HEK293T (cell line): ENCODE measurements around the gene FHIP1B.
"Not testable (repeated sequence)": the region's sequence is repeated elsewhere in the genome, so short reads cannot be mapped to it uniquely, and the experiment has no call there.

Experiments used
- BHLHE40 ChIP-seq: fragments of 450-650 bp; IDR thresholded peaks from 2 replicates; pipeline ENCODE4 v1.6.1; 2016; ENCODE audit warnings: mild to moderate bottlenecking, moderate library complexity, borderline replicate concordance
- FOXA1 ChIP-seq: fragments of 450-650 bp; IDR thresholded peaks from 2 replicates; pipeline ENCODE4 v1.6.1; 2016; ENCODE audit warnings: mild to moderate bottlenecking
- FOXK2 ChIP-seq: fragments of 450-650 bp; IDR thresholded peaks from 2 replicates; pipeline ENCODE4 v1.6.1; 2016; ENCODE audit warnings: mild to moderate bottlenecking
- LEF1 ChIP-seq: fragments of 450-650 bp; IDR thresholded peaks from 2 replicates; pipeline ENCODE4 v1.6.1; 2017; ENCODE audit warnings: mild to moderate bottlenecking, borderline replicate concordance
- NFRKB ChIP-seq: fragments of 450-650 bp; IDR thresholded peaks from 2 replicates; pipeline ENCODE4 v1.6.1; 2016; ENCODE audit warnings: mild to moderate bottlenecking, moderate library complexity
- SP1 ChIP-seq: fragments of 450-650 bp; IDR thresholded peaks from 2 replicates; pipeline ENCODE4 v1.6.1; 2017
- TF ChIP-seq, protein P1 (sequence below): fragments of 450-650 bp; IDR thresholded peaks from 2 replicates; pipeline ENCODE4 v1.6.1; 2016

DNA sequence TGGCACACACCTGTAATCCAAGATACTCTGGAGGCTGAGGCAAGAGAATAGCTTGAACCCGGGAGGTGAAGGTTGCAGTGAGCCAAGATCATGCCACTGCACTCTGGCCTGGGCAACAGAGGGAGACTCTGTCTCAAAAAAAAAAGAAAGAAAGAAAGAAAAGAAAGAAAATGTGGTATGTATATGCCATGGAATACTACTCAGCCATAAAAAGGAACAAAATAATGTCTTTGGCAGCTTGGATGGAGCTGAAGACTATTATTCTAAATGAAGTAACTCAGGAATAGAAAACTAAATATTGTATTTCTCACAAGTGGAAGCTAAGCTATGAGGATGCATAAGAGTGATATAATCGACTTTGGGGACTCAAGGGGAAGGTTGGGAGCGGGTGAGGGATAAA lies 14.5 kb upstream of the FHIP1B start:
- not testable (repeated sequence) for TF ChIP-seq SP1, NFRKB, LEF1, FOXA1, FOXK2, BHLHE40
- TF ChIP-seq, protein P1, sequence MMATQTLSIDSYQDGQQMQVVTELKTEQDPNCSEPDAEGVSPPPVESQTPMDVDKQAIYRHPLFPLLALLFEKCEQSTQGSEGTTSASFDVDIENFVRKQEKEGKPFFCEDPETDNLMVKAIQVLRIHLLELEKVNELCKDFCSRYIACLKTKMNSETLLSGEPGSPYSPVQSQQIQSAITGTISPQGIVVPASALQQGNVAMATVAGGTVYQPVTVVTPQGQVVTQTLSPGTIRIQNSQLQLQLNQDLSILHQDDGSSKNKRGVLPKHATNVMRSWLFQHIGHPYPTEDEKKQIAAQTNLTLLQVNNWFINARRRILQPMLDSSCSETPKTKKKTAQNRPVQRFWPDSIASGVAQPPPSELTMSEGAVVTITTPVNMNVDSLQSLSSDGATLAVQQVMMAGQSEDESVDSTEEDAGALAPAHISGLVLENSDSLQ: not testable (repeated sequence)
